ENCODE measurements around the gene AGPAT1. TPM values are rescaled to one million over a fixed set of nuclear protein-coding genes. Genes with fewer than 3 reads are reported as not detected.
A peak's percentile ranks its signal among the peaks of the same experiment; 100 is the strongest.

The AGPAT1 gene
- total RNA-seq, 1 experiment from 2014 or later: 108 TPM

DNA sequence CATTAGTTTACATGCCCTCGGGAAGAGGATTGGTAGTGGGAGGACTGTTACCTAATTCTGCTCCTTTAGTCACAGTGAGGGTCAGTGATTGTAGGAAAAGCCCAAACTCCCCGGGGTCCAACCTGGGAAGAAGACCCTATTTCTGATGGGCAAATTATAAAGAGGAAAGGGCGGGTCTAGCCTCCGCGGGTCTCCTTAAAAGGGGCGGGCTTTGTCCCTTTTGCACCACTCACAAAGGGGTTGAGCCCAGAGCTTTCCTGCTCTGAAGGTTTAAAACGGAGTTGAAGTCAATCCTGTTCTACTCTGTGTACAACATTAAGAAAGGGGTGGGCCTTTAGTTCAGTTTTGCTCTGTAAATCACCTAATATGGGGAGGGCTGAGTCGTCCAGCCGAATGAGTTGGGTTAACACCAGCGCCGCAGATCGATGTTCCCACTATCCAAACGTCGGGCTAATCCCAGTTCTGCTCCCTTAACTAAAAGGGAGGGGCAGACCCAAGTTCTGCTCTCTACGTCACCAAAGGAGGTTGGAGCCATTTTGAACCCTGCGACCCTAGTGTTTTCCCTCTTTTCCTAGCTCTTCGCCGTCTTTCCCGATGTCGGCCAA is 1.4 kb upstream of the AGPAT1 start:
- peaks cover 6% of the 10 kb centered on the region for H3K36me3 ChIP-seq (ENCODE audit: insufficient read depth, low read length, poor library complexity, severe bottlenecking)
- intact Hi-C loops (cut with micrococcal nuclease; ENCODE audit: unreplicated experiment): no loop called here
- BruUV-seq (replicated peaks): TSS peak; percentile 24
- TF ChIP-seq, protein P1, sequence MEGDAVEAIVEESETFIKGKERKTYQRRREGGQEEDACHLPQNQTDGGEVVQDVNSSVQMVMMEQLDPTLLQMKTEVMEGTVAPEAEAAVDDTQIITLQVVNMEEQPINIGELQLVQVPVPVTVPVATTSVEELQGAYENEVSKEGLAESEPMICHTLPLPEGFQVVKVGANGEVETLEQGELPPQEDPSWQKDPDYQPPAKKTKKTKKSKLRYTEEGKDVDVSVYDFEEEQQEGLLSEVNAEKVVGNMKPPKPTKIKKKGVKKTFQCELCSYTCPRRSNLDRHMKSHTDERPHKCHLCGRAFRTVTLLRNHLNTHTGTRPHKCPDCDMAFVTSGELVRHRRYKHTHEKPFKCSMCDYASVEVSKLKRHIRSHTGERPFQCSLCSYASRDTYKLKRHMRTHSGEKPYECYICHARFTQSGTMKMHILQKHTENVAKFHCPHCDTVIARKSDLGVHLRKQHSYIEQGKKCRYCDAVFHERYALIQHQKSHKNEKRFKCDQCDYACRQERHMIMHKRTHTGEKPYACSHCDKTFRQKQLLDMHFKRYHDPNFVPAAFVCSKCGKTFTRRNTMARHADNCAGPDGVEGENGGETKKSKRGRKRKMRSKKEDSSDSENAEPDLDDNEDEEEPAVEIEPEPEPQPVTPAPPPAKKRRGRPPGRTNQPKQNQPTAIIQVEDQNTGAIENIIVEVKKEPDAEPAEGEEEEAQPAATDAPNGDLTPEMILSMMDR (conservative IDR thresholded peaks at IDR 0.05; ENCODE audit: low read depth, low read length): no peak
- peak; percentile 82 for DNase-seq (ENCODE audit: low spot score)
- POLR2A ChIA-PET (ENCODE audit: low non-redundant PET): interaction anchor here (0.9 kb wide), 1 partner anchor 14 kb away, joined by 5 read pairs; no protein-coding TSS in a partner anchor
- CTCF ChIA-PET: interaction anchor here (1.0 kb wide), 1 partner anchor 18 kb away, joined by 3 read pairs; no protein-coding TSS in a partner anchor
- H3K27me3 ChIP-seq (replicated peaks; ENCODE audit: insufficient read depth, low read depth, low read length, poor library complexity): no peaks in the 10 kb centered on the region
- peaks cover 25% of the 10 kb centered on the region for H3K4me1 ChIP-seq (ENCODE audit: insufficient read depth, low read length, poor library complexity, severe bottlenecking)
- H3K9me3 ChIP-seq (ENCODE audit: low read depth, low read length, poor library complexity, severe bottlenecking): no peaks in the 10 kb centered on the region
- H3K4me3 ChIP-seq (ENCODE audit: low read depth, low read length, poor library complexity, severe bottlenecking): peak overlapping the region; percentile 97
- peak overlapping the region; percentile 97 for H3K27ac ChIP-seq (ENCODE audit: low read depth, low read length, poor library complexity, severe bottlenecking)

DNA sequence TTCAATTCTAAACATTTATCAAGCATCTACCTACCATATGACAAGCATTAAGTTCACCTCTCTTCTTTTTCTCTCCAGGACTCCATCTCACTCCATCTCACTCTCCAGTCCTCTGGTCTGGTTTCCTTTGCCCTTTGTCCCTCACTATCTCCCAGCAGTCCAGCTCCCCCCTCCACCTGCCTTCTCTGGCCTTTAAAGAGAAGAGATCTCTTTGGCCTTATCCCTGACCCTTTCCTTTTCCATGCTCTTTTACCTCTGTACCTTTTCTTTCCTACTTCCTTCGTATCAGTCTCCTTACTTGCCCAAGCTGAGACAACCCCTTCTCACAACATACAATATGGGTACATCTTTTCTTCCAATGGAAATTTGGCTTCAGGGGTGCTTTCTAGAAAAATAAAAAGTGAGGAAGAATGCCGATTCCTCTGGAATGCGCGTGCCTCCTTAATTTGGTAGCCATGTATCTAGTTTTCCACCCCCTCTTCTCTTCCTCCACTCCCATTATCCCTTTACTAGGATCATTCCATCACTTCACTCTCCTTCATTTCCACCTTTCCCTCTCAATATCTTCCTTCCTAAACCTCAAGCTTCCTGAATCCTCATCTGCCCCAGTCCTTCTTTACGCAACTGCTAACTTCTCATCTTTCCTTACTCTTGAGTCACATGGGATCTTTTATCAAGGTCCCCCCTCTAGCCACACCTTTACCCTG is 745 bp upstream of the AGPAT1 start:
- CTCF ChIA-PET: no interaction called here

DNA sequence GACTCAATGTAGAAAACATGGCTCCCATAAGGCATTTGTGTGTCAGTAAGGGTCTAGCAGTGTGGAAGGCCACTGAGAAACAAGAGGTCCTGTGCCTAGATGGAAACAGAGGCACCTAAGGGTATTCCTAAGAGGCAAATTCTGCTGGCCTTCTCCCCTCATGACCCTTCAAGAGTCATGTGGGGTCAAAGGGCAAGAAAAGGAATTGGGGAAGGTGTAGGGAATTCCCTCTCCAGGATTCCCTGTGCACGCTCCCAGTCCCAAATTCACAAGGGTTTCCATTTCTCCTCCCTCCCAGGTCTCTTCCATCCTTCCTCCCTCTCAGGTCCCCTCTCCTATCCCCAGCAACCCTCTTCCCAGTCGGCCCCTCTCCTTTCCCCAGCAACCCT is 568 bp downstream of the AGPAT1 start:
- CTCF ChIA-PET: no interaction called here
- POLR2A ChIA-PET (ENCODE audit: low non-redundant PET): no interaction called here

More for the DNA sequence above, 745 bp upstream of the AGPAT1 start:
- TF ChIP-seq, protein P1 (conservative IDR thresholded peaks at IDR 0.05; ENCODE audit: low read depth, low read length): no peak
- TF ChIP-seq EZH2 (IDR thresholded peaks at IDR 0.05; ENCODE audit: borderline replicate concordance, low read depth, low read length, poor library complexity, severe bottlenecking): no peak
- H3K27ac ChIP-seq (ENCODE audit: low read depth, low read length, poor library complexity, severe bottlenecking): peak overlapping the region; percentile 97
- H3K4me3 ChIP-seq (ENCODE audit: low read depth, low read length, poor library complexity, severe bottlenecking): peak overlapping the region; percentile 97
- no peaks in the 10 kb centered on the region for H3K27me3 ChIP-seq (replicated peaks; ENCODE audit: insufficient read depth, low read depth, low read length, poor library complexity)
- intact Hi-C loops (cut with micrococcal nuclease; ENCODE audit: unreplicated experiment): no loop called here
- BruUV-seq (replicated peaks): TSS peak; percentile 90
- H3K4me1 ChIP-seq (ENCODE audit: insufficient read depth, low read length, poor library complexity, severe bottlenecking): peaks cover 25% of the 10 kb centered on the region
- H3K9me3 ChIP-seq (ENCODE audit: low read depth, low read length, poor library complexity, severe bottlenecking): no peaks in the 10 kb centered on the region
- POLR2A ChIA-PET (ENCODE audit: low non-redundant PET): no interaction called here
- peaks cover 6% of the 10 kb centered on the region for H3K36me3 ChIP-seq (ENCODE audit: insufficient read depth, low read length, poor library complexity, severe bottlenecking)
- DNase-seq (ENCODE audit: low spot score): no peak

More for the DNA sequence above, 568 bp downstream of the AGPAT1 start:
- H3K36me3 ChIP-seq (ENCODE audit: insufficient read depth, low read length, poor library complexity, severe bottlenecking): peaks cover 12% of the 10 kb centered on the region
- peak overlapping the region; percentile 97 for H3K4me3 ChIP-seq (ENCODE audit: low read depth, low read length, poor library complexity, severe bottlenecking)
- H3K9me3 ChIP-seq (ENCODE audit: low read depth, low read length, poor library complexity, severe bottlenecking): no peaks in the 10 kb centered on the region
- no peak for TF ChIP-seq EZH2 (IDR thresholded peaks at IDR 0.05; ENCODE audit: borderline replicate concordance, low read depth, low read length, poor library complexity, severe bottlenecking)
- TF ChIP-seq, protein P1 (conservative IDR thresholded peaks at IDR 0.05; ENCODE audit: low read depth, low read length): no peak
- intact Hi-C loops (cut with micrococcal nuclease; ENCODE audit: unreplicated experiment): no loop called here
- H3K4me1 ChIP-seq (ENCODE audit: insufficient read depth, low read length, poor library complexity, severe bottlenecking): peaks cover 25% of the 10 kb centered on the region
- no peaks in the 10 kb centered on the region for H3K27me3 ChIP-seq (replicated peaks; ENCODE audit: insufficient read depth, low read depth, low read length, poor library complexity)
- DNase-seq (ENCODE audit: low spot score): no peak
- BruUV-seq (replicated peaks): TSS peak; percentile 48
- H3K27ac ChIP-seq (ENCODE audit: low read depth, low read length, poor library complexity, severe bottlenecking): peak overlapping the region; percentile 97
